H9 (cell line): ENCODE measurements around the gene VPS13C. TPM values are rescaled to one million over a fixed set of nuclear protein-coding genes. Genes with fewer than 3 reads are reported as not detected.

Source experiments
- DNase-seq: peaks from one replicate; pipeline ENCODE4 v3.0.0-alpha.2; 2017
- H2AFZ ChIP-seq: one replicate; pipeline ENCODE4 v1.6.1; 2013; ENCODE audit warnings: mild to moderate bottlenecking, low read length, control low read depth, moderate library complexity
- H2AK5ac ChIP-seq: 2 replicates; pipeline ENCODE4 v1.6.1; 2013; ENCODE audit warnings: low read length, control low read depth, mixed read lengths; ENCODE audit not compliant: insufficient read length
- H2BK120ac ChIP-seq: one replicate; pipeline ENCODE4 v1.6.1; 2013; ENCODE audit warnings: low read depth, mild to moderate bottlenecking, low read length, control low read depth, inconsistent platforms; ENCODE audit not compliant: poor library complexity, severe bottlenecking
- H2BK12ac ChIP-seq: 2 replicates; pipeline ENCODE4 v1.6.1; 2013; ENCODE audit warnings: low read length, control low read depth, mixed read lengths, low read depth; ENCODE audit not compliant: insufficient read length
- H2BK15ac ChIP-seq: 2 replicates; pipeline ENCODE4 v1.6.1; 2013; ENCODE audit warnings: low read depth, low read length, control low read depth
- H2BK20ac ChIP-seq: one replicate; pipeline ENCODE4 v1.6.1; 2013; ENCODE audit warnings: low read depth, mild to moderate bottlenecking, low read length, control low read depth, inconsistent platforms; ENCODE audit not compliant: poor library complexity, severe bottlenecking
- H2BK5ac ChIP-seq: 2 replicates; pipeline ENCODE4 v1.6.1; 2013; ENCODE audit warnings: low read length, control low read depth, mixed read lengths; ENCODE audit not compliant: insufficient read length
- H3K14ac ChIP-seq: 2 replicates; pipeline ENCODE4 v1.6.1; 2013; ENCODE audit warnings: low read length, control low read depth; ENCODE audit not compliant: insufficient read depth
- H3K18ac ChIP-seq: 2 replicates; pipeline ENCODE4 v1.6.1; 2013; ENCODE audit warnings: low read depth, mild to moderate bottlenecking, mixed read lengths, low read length, control low read depth; ENCODE audit not compliant: insufficient read length
- H3K23ac ChIP-seq: 2 replicates; pipeline ENCODE4 v1.6.1; 2013; ENCODE audit warnings: low read length, control low read depth, mixed read lengths, low read depth; ENCODE audit not compliant: insufficient read length
- H3K23me2 ChIP-seq: 2 replicates; pipeline ENCODE4 v1.6.1; 2013; ENCODE audit warnings: low read depth, mild to moderate bottlenecking, mixed read lengths, low read length, control low read depth; ENCODE audit not compliant: insufficient read length, poor library complexity, severe bottlenecking
- H3K27ac ChIP-seq: 2 replicates; pipeline ENCODE4 v1.5.1; 2013; ENCODE audit warnings: low read length, control low read depth, mixed read lengths, low read depth; ENCODE audit not compliant: insufficient read length
- H3K27me3 ChIP-seq: 2 replicates; pipeline ENCODE4 v1.6.1; 2013; ENCODE audit warnings: low read length, control low read depth, inconsistent platforms; ENCODE audit not compliant: insufficient read depth
- H3K4ac ChIP-seq: 2 replicates; pipeline ENCODE4 v1.6.1; 2013; ENCODE audit warnings: low read depth, mild to moderate bottlenecking, control low read depth, inconsistent platforms, low read length, moderate library complexity
- H3K4me1 ChIP-seq: 2 replicates; pipeline ENCODE4 v1.6.1; 2013; ENCODE audit warnings: low read length, control low read depth, inconsistent platforms; ENCODE audit not compliant: insufficient read depth
- H3K4me2 ChIP-seq: 2 replicates; pipeline ENCODE4 v1.6.1; 2013; ENCODE audit warnings: low read length, control low read depth, mixed read lengths; ENCODE audit not compliant: insufficient read length, insufficient read depth
- H3K56ac ChIP-seq: 2 replicates; pipeline ENCODE4 v1.6.1; 2013; ENCODE audit warnings: low read depth, mild to moderate bottlenecking, mixed read lengths, low read length, control low read depth; ENCODE audit not compliant: insufficient read length
- H3K79me1 ChIP-seq: 2 replicates; pipeline ENCODE4 v1.6.1; 2013; ENCODE audit warnings: low read depth, mild to moderate bottlenecking, moderate library complexity, low read length, control low read depth, inconsistent platforms; ENCODE audit not compliant: insufficient read depth, poor library complexity, severe bottlenecking
- H3K79me2 ChIP-seq: 2 replicates; pipeline ENCODE4 v1.6.1; 2013; ENCODE audit warnings: low read length, control low read depth, inconsistent platforms; ENCODE audit not compliant: insufficient read depth
- H3K9ac ChIP-seq: 2 replicates; pipeline ENCODE4 v1.6.1; 2013; ENCODE audit warnings: low read length, control low read depth, mixed read lengths; ENCODE audit not compliant: insufficient read length; ENCODE audit errors: extremely low read depth
- H3K9me3 ChIP-seq: one replicate; pipeline ENCODE4 v1.6.1; 2013; ENCODE audit warnings: low read depth, low read length, inconsistent platforms; ENCODE audit not compliant: control insufficient read depth
- H3T11ph ChIP-seq: one replicate; pipeline ENCODE4 v1.6.1; 2013; ENCODE audit warnings: mild to moderate bottlenecking, low read length, control low read depth, inconsistent platforms
- H4K20me1 ChIP-seq: one replicate; pipeline ENCODE4 v1.6.1; 2013; ENCODE audit not compliant: control insufficient read depth, insufficient read length, insufficient read depth
- H4K5ac ChIP-seq: 2 replicates; pipeline ENCODE4 v1.6.1; 2013; ENCODE audit warnings: low read depth, mild to moderate bottlenecking, mixed read lengths, low read length, control low read depth; ENCODE audit not compliant: insufficient read length
- H4K8ac ChIP-seq: replicated peaks from 2 replicates; pipeline ENCODE4 v1.6.1; 2013; ENCODE audit warnings: low read length, control low read depth, mixed read lengths, low read depth; ENCODE audit not compliant: insufficient read length
- H4K91ac ChIP-seq: 2 replicates; pipeline ENCODE4 v1.6.1; 2013; ENCODE audit warnings: low read depth, mild to moderate bottlenecking, moderate library complexity, mixed read lengths, low read length, control low read depth; ENCODE audit not compliant: insufficient read length
- H3K27ac Mint-ChIP-seq, 3 experiments: 2 replicates in 2 of 3; 3 replicates in 1 of 3; pipeline ENCODE4 v1.8.0; 2020 to 2021; ENCODE audit warnings: mixed read lengths in 3 of 3, mild to moderate bottlenecking in 1 of 3, moderate library complexity in 1 of 3
- H3K27me3 Mint-ChIP-seq: 2 replicates; pipeline ENCODE4 v1.8.0; 2021; ENCODE audit warnings: low read depth, mild to moderate bottlenecking, moderate library complexity, mixed read lengths
- H3K36me3 Mint-ChIP-seq, 3 experiments: 2 replicates in 2 of 3; 3 replicates in 1 of 3; pipeline ENCODE4 v1.8.0; 2020 to 2021; ENCODE audit warnings: low read depth in 3 of 3, mixed read lengths in 3 of 3; ENCODE audit not compliant: insufficient read depth in 1 of 3
- H3K4me1 Mint-ChIP-seq, 2 experiments: 2 replicates each; pipeline ENCODE4 v1.8.0; 2020; ENCODE audit warnings: mixed read lengths in 2 of 2
- H3K4me3 Mint-ChIP-seq, 2 experiments: 2 replicates in 1 of 2; 3 replicates in 1 of 2; pipeline ENCODE4 v1.8.0; 2020 to 2021; ENCODE audit warnings: mild to moderate bottlenecking in 2 of 2, mixed read lengths in 2 of 2, moderate library complexity in 1 of 2
- H3K9me3 Mint-ChIP-seq, 2 experiments: 2 replicates in 1 of 2; 3 replicates in 1 of 2; pipeline ENCODE4 v1.8.0; 2020; ENCODE audit warnings: mild to moderate bottlenecking in 2 of 2, mixed read lengths in 2 of 2, moderate library complexity in 1 of 2
- CTCF ChIP-seq: fragments of 200-600 bp; sonication (generic); conservative IDR thresholded peaks from 3 replicates; pipeline ENCODE4 v1.8.0; 2021; ENCODE audit warnings: antibody characterized with exemption, mild to moderate bottlenecking
- WGBS: extraction: QIAGEN DNeasy Blood & Tissue Kit; methylation state at CpG from one replicate; pipeline ENCODE4 v1.1.7; 2013; ENCODE audit warnings: missing lambda C conversion rate, low lambda C conversion rate, mixed read lengths; ENCODE audit not compliant: insufficient read length; ENCODE audit errors: extremely low coverage; 5-methylcytosine and 5-hydroxymethylcytosine counted together
- total RNA-seq: library from RNA; stranded (reverse); gene quantifications from 2 replicates; pipeline ENCODE4 v1.2.1, GENCODE V29; 2021

VPS13C gene
- total RNA-seq, 1 experiment from 2014 or later = 14.2 TPM

- H3K79me2 ChIP-seq = 0 out of 2 replicates have a peak, but pooled peaks cover 2% of the 10 kb centered on the region
- H3K9ac ChIP-seq = no peak overlapping the region
- peaks cover 2% of the 10 kb centered on the region for H3K79me1 ChIP-seq
- Mint-ChIP-seq H3K4me1 (no peaks in the 10 kb centered on the region), H3K4me3 (no peak overlapping the region), H3K27me3 (no peaks in the 10 kb centered on the region), H3K9me3 (0 out of 5 replicates have a peak, but pooled peaks cover 0 to 2% of the 10 kb centered on the region in 2 experiments), H3K27ac (no peak overlapping the region), H3K36me3 (peaks cover 2 to 3% (median 3%) of the 10 kb centered on the region in 3 experiments; a peak in 5 of 7 replicates)
- no peaks in the 10 kb centered on the region for H3K9me3 ChIP-seq
- no peaks in the 10 kb centered on the region for H3K4me1 ChIP-seq
- H3T11ph ChIP-seq = no peak overlapping the region
- H3K14ac ChIP-seq = no peak overlapping the region
- H4K20me1 ChIP-seq = no peaks in the 10 kb centered on the region
- no peak overlapping the region for H2AK5ac ChIP-seq
- H2BK5ac ChIP-seq = no peak overlapping the region
- no peak overlapping the region for H3K56ac ChIP-seq
- no CpG with 5 or more reads among the region's 5 CpGs for WGBS
- H4K5ac ChIP-seq = no peak overlapping the region
- no peak overlapping the region for H3K18ac ChIP-seq
- no peak overlapping the region for H2BK20ac ChIP-seq
- H4K91ac ChIP-seq = no peak overlapping the region
- H2AFZ ChIP-seq = no peak overlapping the region
- H3K27ac ChIP-seq = no peak overlapping the region
- H2BK120ac ChIP-seq = no peak overlapping the region
- no peak overlapping the region for H4K8ac ChIP-seq
- no peak overlapping the region for H3K4ac ChIP-seq
- DNase-seq = no peak
- H3K4me2 ChIP-seq = no peak overlapping the region
- H3K27me3 ChIP-seq = no peaks in the 10 kb centered on the region
- no peak for TF ChIP-seq CTCF
- H3K23ac ChIP-seq = no peak overlapping the region
- H2BK15ac ChIP-seq = no peak overlapping the region
- no peak overlapping the region for H2BK12ac ChIP-seq
- H3K23me2 ChIP-seq = no peaks in the 10 kb centered on the region
Observed at GRCh38 chr15:62053439-62054085, 6.7 kb downstream of the VPS13C start.
